GM23338 (cell line): ENCODE measurements around the gene MCOLN2.

Experiments used
- CREB1 ChIP-seq: fragments of 250-450 bp; sonication (Bioruptor Pico); IDR thresholded peaks from 2 replicates; pipeline ENCODE4 v1.5.0; 2020; ENCODE audit warnings: low read depth, mild to moderate bottlenecking, moderate library complexity
- CTCF ChIP-seq, 2 experiments: fragments of 200-600 bp in 1 of 2; sonication (generic) in 1 of 2; conservative IDR thresholded peaks; 2 replicates each; pipeline versions ENCODE4 v1.5.1 to v1.6.1; 2016 to 2017; ENCODE audit warnings: antibody characterized with exemption in 2 of 2, low read depth in 2 of 2, mild to moderate bottlenecking in 2 of 2, moderate library complexity in 1 of 2
- EZH2 ChIP-seq: fragments of 200-600 bp; sonication (generic); IDR thresholded peaks from one replicate; pipeline ENCODE4 v1.8.0; 2017; ENCODE audit warnings: antibody characterized with exemption, mild to moderate bottlenecking, low read depth; ENCODE audit not compliant: unreplicated experiment
- EZH2phosphoT487 ChIP-seq: fragments of 200-600 bp; sonication (generic); IDR thresholded peaks from one replicate; pipeline ENCODE4 v1.8.1; 2018; ENCODE audit warnings: antibody characterized with exemption; ENCODE audit not compliant: unreplicated experiment
- REST ChIP-seq: IDR thresholded peaks from one replicate; pipeline ENCODE4 v1.6.1; 2018; ENCODE audit warnings: antibody characterized with exemption; ENCODE audit not compliant: unreplicated experiment
- ZNF331 ChIP-seq: fragments of 250-450 bp; sonication (Bioruptor Pico); IDR thresholded peaks from 2 replicates; pipeline ENCODE4 v1.5.0; 2020; ENCODE audit warnings: low read depth, mild to moderate bottlenecking, moderate library complexity

GRCh38 chr1:84991097-84991920 lies 5.6 kb downstream of the MCOLN2 start:
- TF ChIP-seq REST (no peak), CTCF (conservative IDR thresholded peaks at IDR 0.05; ENCODE audit: low read depth in 2 of 2) (no peak), EZH2 (no peak), ZNF331 (no peak), EZH2phosphoT487 (no peak), CREB1 (CRISPR knock-in tag) (no peak)
